ENCODE data around the gene TEAD4.

The TEAD4 gene

DNA sequence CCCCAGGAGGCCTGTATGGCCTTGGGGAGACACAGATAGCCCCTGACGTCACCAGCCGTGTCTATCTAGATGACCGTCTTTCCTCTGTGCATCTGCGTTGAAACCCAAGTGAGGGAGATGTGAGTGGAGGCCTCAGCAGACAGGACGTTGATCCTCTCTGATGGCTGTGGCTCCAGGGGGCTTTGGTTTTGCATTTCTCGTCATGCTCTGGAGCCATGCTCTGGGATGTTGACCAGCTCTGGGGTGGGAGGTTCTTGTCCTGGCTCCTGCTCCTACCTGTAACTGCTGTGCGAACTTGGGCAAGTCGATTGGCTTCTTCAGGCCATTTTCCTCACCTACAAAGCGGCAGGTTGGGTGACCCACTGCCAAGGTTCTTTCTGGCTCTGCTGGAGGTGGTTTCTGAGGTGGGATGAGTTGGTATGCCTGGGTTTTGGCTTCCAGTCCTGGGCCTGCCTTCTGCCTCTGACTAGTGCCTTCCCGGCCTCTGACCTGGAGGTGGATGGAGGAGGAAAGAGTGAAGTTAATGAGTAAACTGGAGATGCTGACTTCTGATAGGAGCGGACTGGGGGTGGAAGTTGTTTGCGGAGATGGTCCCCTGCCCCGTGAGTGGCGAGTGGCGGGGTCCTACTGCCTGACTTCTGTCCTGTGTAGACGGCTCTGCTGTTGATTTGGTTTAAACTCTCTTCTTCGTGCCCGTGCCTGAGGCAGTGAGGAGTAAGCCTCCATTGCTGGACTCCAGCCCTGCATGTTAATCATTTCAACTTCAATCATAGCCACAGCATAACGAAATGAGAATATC lies 126.3 kb downstream of the TEAD4 start:
- no peak for DNase-seq

DNA sequence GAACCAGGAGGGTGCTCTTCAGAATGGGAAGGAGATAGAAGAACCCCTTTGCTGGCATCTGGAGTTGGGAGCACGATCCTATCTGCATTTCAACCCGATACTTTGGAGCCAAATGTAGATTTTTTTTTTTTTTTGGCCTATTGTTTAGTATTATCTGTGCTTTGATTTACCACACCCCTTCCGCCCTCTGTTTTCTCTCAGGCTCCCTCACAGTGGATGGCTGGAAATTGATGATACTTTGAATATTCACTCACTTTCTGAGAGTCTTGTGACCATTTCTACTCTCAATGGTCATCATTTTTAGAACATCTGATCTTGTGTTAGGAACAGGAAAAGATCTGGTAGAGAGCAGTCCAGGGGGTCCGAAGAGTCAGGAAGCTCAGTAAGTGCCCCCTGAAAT lies 127.0 kb downstream of the TEAD4 start:
- DNase-seq = no peak

DNA sequence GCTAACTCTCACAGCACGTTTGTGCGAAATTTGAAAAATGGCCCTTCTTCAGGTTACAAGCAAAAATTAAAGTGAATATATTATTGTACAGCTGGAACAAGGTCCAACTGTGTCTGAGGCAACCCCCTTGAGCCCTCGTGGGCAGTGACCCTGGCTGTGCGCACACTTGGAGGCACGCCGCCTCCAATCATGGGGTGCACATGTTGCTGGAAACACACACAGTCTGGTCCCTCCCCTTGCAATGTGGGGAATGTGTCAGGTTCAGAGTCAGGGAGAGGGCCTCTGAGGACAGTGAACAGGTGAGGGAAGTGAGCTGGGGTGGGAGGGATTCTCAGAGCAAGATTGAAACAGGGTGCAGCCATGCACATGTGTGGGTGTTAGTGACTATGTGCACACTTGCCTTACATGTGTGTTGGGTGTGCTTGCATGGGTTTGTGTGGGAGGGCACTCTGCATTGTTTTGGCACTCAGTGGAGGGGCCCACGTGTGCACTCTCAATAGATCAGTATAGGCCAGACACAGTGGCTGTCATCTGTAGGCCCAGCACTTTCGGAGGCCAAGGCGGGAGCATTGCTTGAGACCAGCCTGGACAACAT lies 127.6 kb downstream of the TEAD4 start:
- DNase-seq = no peak

DNA sequence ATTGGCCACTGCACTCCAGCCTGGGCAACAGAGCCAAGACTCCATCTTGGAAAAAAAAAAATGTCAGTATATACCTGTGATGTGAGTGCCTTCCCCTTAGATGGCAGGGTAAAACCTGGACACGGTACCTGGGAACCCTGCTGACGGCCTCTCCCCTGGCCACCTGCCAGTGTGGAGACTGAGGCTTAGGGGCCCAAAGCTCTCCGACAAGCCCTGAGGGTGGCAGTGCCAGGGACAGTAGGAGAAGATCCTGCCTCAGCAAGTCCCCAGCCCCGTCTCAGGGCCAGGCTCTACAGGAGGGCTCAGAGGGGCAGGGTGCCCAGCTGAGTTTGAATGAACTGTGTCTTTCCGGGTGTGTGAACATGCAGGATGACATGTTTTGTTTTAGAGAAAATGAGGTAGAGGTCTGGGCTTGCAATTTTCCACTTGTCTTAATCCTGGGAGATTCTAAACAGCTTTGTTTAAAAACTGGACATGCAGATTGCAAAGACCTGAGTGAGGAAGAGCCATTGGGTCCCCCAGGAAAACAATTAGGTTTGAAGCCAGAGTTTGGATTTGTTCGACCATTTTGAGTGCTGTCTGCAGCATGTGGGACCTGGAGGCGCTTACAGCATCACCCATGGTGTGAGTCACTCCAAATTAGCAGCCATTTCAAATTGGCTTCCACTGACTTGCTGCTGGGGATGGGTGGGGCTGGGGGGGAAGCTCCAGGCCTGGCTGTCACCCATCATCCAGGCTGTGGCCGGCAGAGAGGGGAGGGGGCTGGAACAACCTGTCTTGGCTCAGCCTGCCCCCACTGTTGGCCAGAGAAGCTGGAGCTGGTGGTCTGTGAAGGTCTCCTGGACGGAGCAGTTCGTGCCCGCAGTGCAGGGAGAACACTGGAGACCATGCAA lies 128.8 kb downstream of the TEAD4 start:
- DNase-seq = no peak

- no peak for DNase-seq
Observed at GRCh38 chr12:3089588-3089987, 130.4 kb downstream of the TEAD4 start.

Measured in NCI-H1092 (cell line).